H1 (cell line): Measurements from ENCODE around the gene AHNAK2. TPM values are rescaled to one million over a fixed set of nuclear protein-coding genes. Genes with fewer than 3 reads are reported as not detected.

Experiments used
- CTCF ChIA-PET: fragments of 300-600 bp; sonication (Branson Sonifier 250); formaldehyde crosslinking; loops from one replicate; lab custom pipeline; 2021; ENCODE audit not compliant: partially characterized antibody; lab: Charles Lee
- POLR2A ChIA-PET: fragments of 300-600 bp; sonication (Branson Sonifier 250); formaldehyde crosslinking; loops from one replicate; lab custom pipeline; 2021; ENCODE audit warnings: inconsistent platforms; ENCODE audit not compliant: partially characterized antibody; lab: Charles Lee
- DNase-seq, 2 experiments: peaks; one replicate each; pipeline versions ENCODE4 v3.0.0 to v3.0.0-alpha.2; 2010 to 2022; ENCODE audit warnings: low spot score in 2 of 2, low read depth in 1 of 2, mixed read lengths in 1 of 2
- FAIRE-seq: peaks from 2 replicates; lab custom pipeline; 2011; peaks lifted over from hg19 to GRCh38; lab: Jason Lieb, UNC
- H2AFZ ChIP-seq: 2 replicates; pipeline ENCODE4 v1.8.1; 2012; ENCODE audit warnings: low read length, inconsistent platforms
- H2AK5ac ChIP-seq: 2 replicates; pipeline ENCODE4 v1.6.1; 2013; ENCODE audit warnings: low read depth, low read length
- H2BK120ac ChIP-seq: replicated peaks from 2 replicates; pipeline ENCODE3; 2013; ENCODE audit warnings: low read depth, low read length, inconsistent platforms
- H2BK12ac ChIP-seq: 2 replicates; pipeline ENCODE4 v1.6.1; 2013; ENCODE audit warnings: low read depth, low read length
- H2BK15ac ChIP-seq: 2 replicates; pipeline ENCODE4 v1.6.1; 2013; ENCODE audit warnings: low read length
- H2BK20ac ChIP-seq: 2 replicates; pipeline ENCODE4 v1.6.1; 2013; ENCODE audit warnings: low read length
- H2BK5ac ChIP-seq: 2 replicates; pipeline ENCODE4 v1.6.1; 2013; ENCODE audit warnings: low read depth, low read length
- H3K14ac ChIP-seq: 2 replicates; pipeline ENCODE4 v1.6.1; 2013; ENCODE audit warnings: inconsistent platforms; ENCODE audit not compliant: insufficient read length
- H3K18ac ChIP-seq: 2 replicates; pipeline ENCODE4 v1.6.1; 2013; ENCODE audit warnings: low read length; ENCODE audit errors: extremely low read depth
- H3K23ac ChIP-seq: 2 replicates; pipeline ENCODE4 v1.6.1; 2013; ENCODE audit warnings: inconsistent platforms; ENCODE audit not compliant: insufficient read length
- H3K23me2 ChIP-seq: 2 replicates; pipeline ENCODE4 v1.6.1; 2013; ENCODE audit warnings: low read depth, low read length
- H3K27ac ChIP-seq: 2 replicates; pipeline ENCODE4 v1.6.1; 2011; ENCODE audit warnings: low read depth, low read length, inconsistent platforms
- H3K27me3 ChIP-seq, 4 experiments: replicated peaks in 1 of 4; 1 replicate in 1 of 4; 2 replicates in 3 of 4; pipeline versions ENCODE4 v1.6.1 to v1.8.1; 2011 to 2013; ENCODE audit warnings: low read length in 3 of 4, mild to moderate bottlenecking in 3 of 4, inconsistent platforms in 2 of 4, mixed read lengths in 2 of 4, moderate library complexity in 1 of 4; ENCODE audit not compliant: control insufficient read depth in 3 of 4, insufficient read depth in 3 of 4; ENCODE audit errors: extremely low read depth in 1 of 4
- H3K36me3 ChIP-seq, 4 experiments: 2 replicates each; pipeline versions ENCODE4 v1.6.1 to v1.8.1; 2011 to 2013; ENCODE audit warnings: mild to moderate bottlenecking in 4 of 4, low read length in 3 of 4, moderate library complexity in 2 of 4, control low read depth in 1 of 4, inconsistent platforms in 1 of 4; ENCODE audit not compliant: insufficient read depth in 4 of 4, control insufficient read depth in 2 of 4
- H3K4ac ChIP-seq: replicated peaks from 2 replicates; pipeline ENCODE3; 2013; ENCODE audit warnings: low read length, low read depth, mixed read lengths, inconsistent platforms; ENCODE audit not compliant: insufficient read length
- H3K4me1 ChIP-seq, 4 experiments: replicated peaks in 1 of 4; 1 replicate in 1 of 4; 2 replicates in 3 of 4; pipeline versions ENCODE4 v1.6.1 to v1.8.1; 2011 to 2013; ENCODE audit warnings: low read length in 3 of 4, inconsistent platforms in 2 of 4, mixed read lengths in 1 of 4; ENCODE audit not compliant: insufficient read depth in 4 of 4, control insufficient read depth in 3 of 4
- H3K4me2 ChIP-seq, 2 experiments: 2 replicates each; pipeline versions ENCODE4 v1.6.1 to v1.8.1; 2011 to 2013; ENCODE audit warnings: low read depth in 2 of 2, low read length in 2 of 2, control low read depth in 1 of 2, inconsistent platforms in 1 of 2, mild to moderate bottlenecking in 1 of 2; ENCODE audit not compliant: insufficient read depth in 1 of 2
- H3K4me3 ChIP-seq, 4 experiments: fragments of 200-600, 300-600 bp in 1 of 4; sonication (generic), shearing (Covaris generic), sonication (Bioruptor Twin) in 1 of 4; 2 replicates each; pipeline versions ENCODE4 v1.5.1 to v1.8.1; 2011 to 2016; ENCODE audit warnings: low read length in 4 of 4, low read depth in 3 of 4, control low read depth in 2 of 4, inconsistent platforms in 2 of 4, mild to moderate bottlenecking in 2 of 4, mixed read lengths in 1 of 4, moderate library complexity in 1 of 4; ENCODE audit not compliant: insufficient read depth in 2 of 4; ENCODE audit errors: extremely low read depth in 1 of 4
- H3K56ac ChIP-seq: replicated peaks from 2 replicates; pipeline ENCODE3; 2013; ENCODE audit warnings: low read depth, mild to moderate bottlenecking, mixed read lengths, low read length, inconsistent platforms; ENCODE audit not compliant: insufficient read length
- H3K79me1 ChIP-seq: 2 replicates; pipeline ENCODE4 v1.6.1; 2013; ENCODE audit warnings: low read depth, low read length, control low read depth
- H3K79me2 ChIP-seq, 2 experiments: 2 replicates each; pipeline versions ENCODE4 v1.6.1 to v1.8.1; 2012 to 2013; ENCODE audit warnings: low read length in 2 of 2, mild to moderate bottlenecking in 2 of 2, inconsistent platforms in 1 of 2; ENCODE audit not compliant: insufficient read depth in 2 of 2, control insufficient read depth in 1 of 2
- H3K9ac ChIP-seq, 4 experiments: replicated peaks in 1 of 4; 1 replicate in 1 of 4; 2 replicates in 3 of 4; pipeline versions ENCODE4 v1.6.1 to v1.8.1; 2011 to 2013; ENCODE audit warnings: low read depth in 3 of 4, low read length in 3 of 4, control low read depth in 2 of 4, mild to moderate bottlenecking in 2 of 4, moderate library complexity in 2 of 4, inconsistent platforms in 1 of 4; ENCODE audit errors: extremely low read depth in 1 of 4
- H3K9me3 ChIP-seq, 2 experiments: 2 replicates each; pipeline versions ENCODE4 v1.6.1 to v1.8.1; 2012 to 2013; ENCODE audit warnings: mild to moderate bottlenecking in 2 of 2, moderate library complexity in 2 of 2, control low read depth in 1 of 2, inconsistent platforms in 1 of 2, low read depth in 1 of 2, low read length in 1 of 2, mixed read lengths in 1 of 2; ENCODE audit not compliant: insufficient read depth in 2 of 2
- H4K20me1 ChIP-seq, 2 experiments: replicated peaks in 1 of 2; 2 replicates each; pipeline versions ENCODE3 to v1.8.1; 2011 to 2013; ENCODE audit warnings: inconsistent platforms in 2 of 2, low read length in 2 of 2, mild to moderate bottlenecking in 1 of 2; ENCODE audit not compliant: insufficient read depth in 2 of 2, control insufficient read depth in 1 of 2
- H4K5ac ChIP-seq: 2 replicates; pipeline ENCODE4 v1.6.1; 2013; ENCODE audit warnings: low read length, low read depth, mixed read lengths, inconsistent platforms; ENCODE audit not compliant: insufficient read length
- H4K8ac ChIP-seq: 2 replicates; pipeline ENCODE4 v1.8.0; 2013; ENCODE audit warnings: mild to moderate bottlenecking, moderate library complexity, low read length, inconsistent platforms; ENCODE audit not compliant: insufficient read depth; ENCODE audit errors: extremely low read depth
- H4K91ac ChIP-seq: replicated peaks from 2 replicates; pipeline ENCODE3; 2013; ENCODE audit warnings: low read length, mixed read lengths, inconsistent platforms; ENCODE audit not compliant: insufficient read length
- CBX8 ChIP-seq: fragments of 300-800, 300-1000 bp; sonication (generic); IDR thresholded peaks from 2 replicates; pipeline ENCODE4 v1.7.1; 2016; ENCODE audit warnings: low read depth, low read length, borderline replicate concordance
- CHD1 ChIP-seq: IDR thresholded peaks from 2 replicates; pipeline ENCODE4 v1.6.1; 2012; ENCODE audit warnings: low read depth, low read length, improper control_type of control experiment
- WGBS, 2 experiments: shearing (Covaris generic) in 1 of 2; methylation state at CpG; one replicate each; pipeline versions ENCODE4 v1.1.6 to v1.1.7; 2013 to 2015; ENCODE audit warnings: low lambda C conversion rate in 2 of 2, mixed read lengths in 2 of 2, inconsistent platforms in 1 of 2, low coverage in 1 of 2, missing lambda C conversion rate in 1 of 2; ENCODE audit not compliant: insufficient replicate concordance in 2 of 2, insufficient coverage in 1 of 2, insufficient read length in 1 of 2; ENCODE audit errors: extremely low coverage in 1 of 2, missing lambda C conversion rate in 1 of 2; 5-methylcytosine and 5-hydroxymethylcytosine counted together
- polyA plus RNA-seq, 7 experiments: library from polyadenylated mRNA; depleted of rRNA in 3 of 7; stranded (reverse) in 5 of 7; unstranded in 2 of 7; fragments of >200 nt in 5 of 7; fragments of 200-250 nt in 2 of 7; gene quantifications; 1 replicate in 5 of 7; 2 replicates in 1 of 7; 4 replicates in 1 of 7; pipeline versions ENCODE4 v1.2.1 to v1.2.3, GENCODE V29; 2011 to 2013; ENCODE audit warnings: missing spikeins in 2 of 7, mixed read lengths in 2 of 7
- total RNA-seq: library from RNA; stranded (reverse); fragmentation: NEBNext Ultra II Directional; extraction: Animal tissue kit (Norgen Biotek cat#: 25700); gene quantifications from 2 replicates; pipeline ENCODE4 v1.2.1, GENCODE V29; 2021

Gene AHNAK2
- total and polyA plus RNA-seq, 2 of the 8 experiments (the other 6 are each of a cell fraction or from before 2014, with no cell fraction given), result 0.95 to 2.0 TPM

- H3K4me1 ChIP-seq, result 0 out of 7 replicates have a peak, but pooled peaks cover 0 to 2% (median 0%) of the 10 kb centered on the region in 4 experiments
- no peaks in the 10 kb centered on the region for H3K23me2 ChIP-seq
- no peak overlapping the region for H3K18ac ChIP-seq
- FAIRE-seq, result no peak
- no peak overlapping the region for H3K9ac ChIP-seq
- H2BK12ac ChIP-seq, result no peak overlapping the region
- H3K14ac ChIP-seq, result no peak overlapping the region
- H2AK5ac ChIP-seq, result no peak overlapping the region
- no peak overlapping the region for H2BK15ac ChIP-seq
- WGBS, 2 experiments, result 85% methylated on average over 3 of the region's 3 CpGs; no CpG with 5 or more reads in 1 of the 2 experiments
- H2BK20ac ChIP-seq, result no peak overlapping the region
- no peaks in the 10 kb centered on the region for H3K9me3 ChIP-seq
- ChIA-PET POLR2A (interaction anchor here (1.0 to 2.2 kb wide), 3 partner anchors 9 to 42 kb away, joined by 3 to 10 read pairs (median 5); no protein-coding TSS in a partner anchor), CTCF (interaction anchor here (0.6 to 2.0 kb wide), 8 partner anchors 9 to 90 kb away, joined by 3 to 10 read pairs (median 4); no protein-coding TSS in a partner anchor)
- H2BK5ac ChIP-seq, result no peak overlapping the region
- no peak overlapping the region for H3K4me2 ChIP-seq
- H3K4ac ChIP-seq, result no peak overlapping the region
- H2AFZ ChIP-seq, result no peak overlapping the region
- H4K8ac ChIP-seq, result no peak overlapping the region
- no peak overlapping the region for H4K5ac ChIP-seq
- no peak for TF ChIP-seq CBX8
- TF ChIP-seq CHD1, result no peak
- no peaks in the 10 kb centered on the region for H3K27me3 ChIP-seq
- no peaks in the 10 kb centered on the region for H3K79me1 ChIP-seq
- no peak overlapping the region for H2BK120ac ChIP-seq
- no peaks in the 10 kb centered on the region for H3K36me3 ChIP-seq
- no peak for DNase-seq
- no peak overlapping the region for H4K91ac ChIP-seq
- no peak overlapping the region for H3K23ac ChIP-seq
- no peak overlapping the region for H3K27ac ChIP-seq
- no peaks in the 10 kb centered on the region for H3K79me2 ChIP-seq
- no peak overlapping the region for H3K4me3 ChIP-seq
- H4K20me1 ChIP-seq, result no peaks in the 10 kb centered on the region
- H3K56ac ChIP-seq, result no peak overlapping the region
These were observed 21.2 kb upstream of the AHNAK2 start for GRCh38 chr14:104999361-104999760.
